OCI-LY7 (cell line): ENCODE data around the gene CDK15. TPM values are rescaled to one million over a fixed set of nuclear protein-coding genes. Genes with fewer than 3 reads are reported as not detected.

Experiments used
- BruUV-seq: library from RNA; stranded (reverse); fragments of 400-500 nt; replicated peaks from 2 replicates; lab custom pipeline; 2021; lab: Mats Ljungman, UMichigan
- CTCF ChIA-PET: fragments of 300-600 bp; sonication (Branson Sonifier 250); formaldehyde crosslinking; loops from one replicate; lab custom pipeline; 2022; ENCODE audit warnings: antibody characterized with exemption; ENCODE audit not compliant: unreplicated experiment; lab: Charles Lee
- POLR2A ChIA-PET: fragments of 300-600 bp; sonication (Branson Sonifier 250); formaldehyde crosslinking; loops from one replicate; lab custom pipeline; 2022; ENCODE audit warnings: antibody characterized with exemption; lab: Charles Lee
- DNase-seq: peaks from one replicate; pipeline ENCODE4 v3.0.0-alpha.2; 2015; ENCODE audit warnings: low spot score
- H2AFZ ChIP-seq: fragments of 200-600 bp; sonication (generic), shearing (Covaris generic); 2 replicates; pipeline ENCODE4 v1.6.1; 2014; ENCODE audit warnings: mild to moderate bottlenecking, antibody characterized with exemption, low read length, moderate library complexity
- H3K27ac ChIP-seq: fragments of 200-600 bp; sonication (generic); 2 replicates; pipeline ENCODE4 v1.5.1; 2014; ENCODE audit warnings: mixed run types, low read depth, mild to moderate bottlenecking, moderate library complexity, low read length, inconsistent platforms; ENCODE audit not compliant: poor library complexity, severe bottlenecking
- H3K36me3 ChIP-seq: fragments of 200-600 bp; sonication (generic); 2 replicates; pipeline ENCODE4 v1.6.1; 2014; ENCODE audit warnings: mild to moderate bottlenecking, antibody characterized with exemption, low read length, moderate library complexity, mixed read lengths; ENCODE audit not compliant: insufficient read depth
- H3K4me1 ChIP-seq: fragments of 200-600 bp; sonication (generic); 2 replicates; pipeline ENCODE4 v1.5.1; 2014; ENCODE audit warnings: mild to moderate bottlenecking, low read length; ENCODE audit not compliant: insufficient read depth, poor library complexity, severe bottlenecking
- H3K4me2 ChIP-seq: fragments of 200-600 bp; sonication (generic); 2 replicates; pipeline ENCODE4 v1.6.1; 2014; ENCODE audit warnings: mild to moderate bottlenecking, low read length
- H3K4me3 ChIP-seq: fragments of 200-600 bp; sonication (generic); 2 replicates; pipeline ENCODE4 v1.5.1; 2014; ENCODE audit warnings: mild to moderate bottlenecking, low read depth, low read length; ENCODE audit not compliant: poor library complexity, severe bottlenecking
- H3K79me2 ChIP-seq: fragments of 200-600 bp; sonication (generic); 2 replicates; pipeline ENCODE4 v1.6.1; 2016; ENCODE audit warnings: low read depth, mild to moderate bottlenecking, low read length, moderate library complexity, mixed read lengths; ENCODE audit not compliant: insufficient read depth
- H3K9me2 ChIP-seq: fragments of 200-600 bp; sonication (generic); 2 replicates; pipeline ENCODE4 v1.6.1; 2016; ENCODE audit warnings: mild to moderate bottlenecking, low read length, mixed read lengths; ENCODE audit not compliant: insufficient read depth
- H3K9me3 ChIP-seq: fragments of 200-600 bp; sonication (generic); 2 replicates; pipeline ENCODE4 v1.6.1; 2014; ENCODE audit warnings: mild to moderate bottlenecking, mixed run types, low read length, mixed read lengths
- H4K20me1 ChIP-seq: fragments of 200-600 bp; sonication (generic); 2 replicates; pipeline ENCODE4 v1.6.1; 2014; ENCODE audit warnings: mild to moderate bottlenecking, antibody characterized with exemption, low read length, moderate library complexity, mixed read lengths; ENCODE audit not compliant: insufficient read depth
- EZH2phosphoT487 ChIP-seq: fragments of 200-600 bp; sonication (generic); IDR thresholded peaks from 2 replicates; pipeline ENCODE4 v1.6.1; 2018; ENCODE audit warnings: low read depth, borderline replicate concordance, mild to moderate bottlenecking, mixed run types, antibody characterized with exemption, low read length, moderate library complexity, mixed read lengths
- intact Hi-C: fragments of 100-400 bp; cut with micrococcal nuclease; formaldehyde crosslinking; loops from one replicate; pipeline ENCODE4 v1.10.0; 2022; ENCODE audit not compliant: unreplicated experiment
- total RNA-seq, 2 experiments: library from RNA; depleted of rRNA in 1 of 2; stranded (reverse); fragments of >200 nt in 1 of 2; shearing (Covaris generic) in 1 of 2; gene quantifications; 2 replicates each; pipeline ENCODE4 v1.2.3, GENCODE V29; 2014 to 2022
- TF ChIP-seq, protein P1 (sequence below): fragments of 200-600 bp; sonication (generic); conservative IDR thresholded peaks from 2 replicates; pipeline ENCODE4 v1.5.1; 2014; ENCODE audit warnings: mild to moderate bottlenecking, antibody characterized with exemption, low read length, moderate library complexity, mixed read lengths

CDK15 gene
- total RNA-seq, 2 experiments from 2014 or later = not detected

DNA sequence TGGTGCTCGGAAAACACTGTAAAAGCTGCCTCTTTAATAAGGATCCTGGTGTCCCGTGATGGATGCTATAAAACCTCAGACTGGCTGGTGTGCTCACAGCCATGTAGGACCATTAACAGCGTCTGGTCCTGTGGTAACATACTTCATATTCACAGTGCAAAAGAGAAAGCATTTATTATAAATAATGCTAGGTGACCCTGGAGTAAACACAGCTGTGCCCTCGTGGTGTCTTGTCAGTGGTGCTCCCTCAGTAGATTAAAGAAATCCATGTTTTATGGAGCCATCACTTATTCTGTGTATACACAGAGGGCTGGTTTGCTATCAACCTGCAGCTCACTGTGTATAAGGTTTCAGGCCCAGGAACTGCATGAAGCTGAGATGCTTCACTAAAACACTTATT lies 106.9 kb downstream of the CDK15 start:
- no peak for TF ChIP-seq EZH2phosphoT487
- TF ChIP-seq, protein P1, sequence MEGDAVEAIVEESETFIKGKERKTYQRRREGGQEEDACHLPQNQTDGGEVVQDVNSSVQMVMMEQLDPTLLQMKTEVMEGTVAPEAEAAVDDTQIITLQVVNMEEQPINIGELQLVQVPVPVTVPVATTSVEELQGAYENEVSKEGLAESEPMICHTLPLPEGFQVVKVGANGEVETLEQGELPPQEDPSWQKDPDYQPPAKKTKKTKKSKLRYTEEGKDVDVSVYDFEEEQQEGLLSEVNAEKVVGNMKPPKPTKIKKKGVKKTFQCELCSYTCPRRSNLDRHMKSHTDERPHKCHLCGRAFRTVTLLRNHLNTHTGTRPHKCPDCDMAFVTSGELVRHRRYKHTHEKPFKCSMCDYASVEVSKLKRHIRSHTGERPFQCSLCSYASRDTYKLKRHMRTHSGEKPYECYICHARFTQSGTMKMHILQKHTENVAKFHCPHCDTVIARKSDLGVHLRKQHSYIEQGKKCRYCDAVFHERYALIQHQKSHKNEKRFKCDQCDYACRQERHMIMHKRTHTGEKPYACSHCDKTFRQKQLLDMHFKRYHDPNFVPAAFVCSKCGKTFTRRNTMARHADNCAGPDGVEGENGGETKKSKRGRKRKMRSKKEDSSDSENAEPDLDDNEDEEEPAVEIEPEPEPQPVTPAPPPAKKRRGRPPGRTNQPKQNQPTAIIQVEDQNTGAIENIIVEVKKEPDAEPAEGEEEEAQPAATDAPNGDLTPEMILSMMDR = no peak
- H3K4me2 ChIP-seq = no peak overlapping the region
- no peaks in the 10 kb centered on the region for H3K9me2 ChIP-seq
- H3K4me1 ChIP-seq = peaks cover 14% of the 10 kb centered on the region
- no peaks in the 10 kb centered on the region for H3K36me3 ChIP-seq
- no peak overlapping the region for H3K4me3 ChIP-seq
- H3K9me3 ChIP-seq = no peaks in the 10 kb centered on the region
- H2AFZ ChIP-seq = no peak overlapping the region
- BruUV-seq = no TSS peak
- no peak for DNase-seq
- intact Hi-C loops = no loop called here
- CTCF ChIA-PET = interaction anchor here (0.5 kb wide), 1 partner anchor 341 kb away, joined by 3 read pairs; no protein-coding TSS in a partner anchor
- H3K79me2 ChIP-seq = no peaks in the 10 kb centered on the region
- no peak overlapping the region for H3K27ac ChIP-seq
- POLR2A ChIA-PET = interaction anchor here (0.7 kb wide), 1 partner anchor 18 kb away, joined by 3 read pairs; no protein-coding TSS in a partner anchor
- H4K20me1 ChIP-seq = no peaks in the 10 kb centered on the region

DNA sequence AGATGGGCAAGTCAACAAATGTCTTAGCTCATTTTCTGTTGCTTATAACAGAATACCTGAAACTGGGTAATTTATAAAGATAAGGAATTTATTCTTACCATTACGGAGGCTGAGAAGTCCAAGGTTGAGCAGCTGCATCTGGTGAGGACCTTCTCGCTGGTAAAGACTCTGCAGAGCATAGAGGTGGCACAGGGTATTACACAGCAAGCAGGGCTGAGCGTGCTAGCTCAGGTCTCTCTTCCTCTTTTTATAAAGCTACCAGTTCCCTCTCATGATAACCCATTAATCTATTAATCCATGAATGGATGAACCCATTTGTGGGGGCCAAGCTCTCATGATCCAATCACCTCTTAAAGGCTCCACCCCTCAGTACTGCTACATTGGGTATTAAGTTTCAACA lies 109.1 kb downstream of the CDK15 start:
- Histone ChIP-seq H3K27ac (no peak overlapping the region), H3K9me3 (no peaks in the 10 kb centered on the region), H3K4me3 (no peak overlapping the region), H3K9me2 (no peaks in the 10 kb centered on the region), H3K36me3 (no peaks in the 10 kb centered on the region), H3K4me1 (peaks cover under 1% of the 10 kb centered on the region), H3K79me2 (no peaks in the 10 kb centered on the region), H3K4me2 (no peak overlapping the region), H4K20me1 (no peaks in the 10 kb centered on the region), H2AFZ (no peak overlapping the region)
- ChIA-PET POLR2A (interaction anchor here (0.5 kb wide), 1 partner anchor 228 kb away, joined by 4 read pairs; no protein-coding TSS in a partner anchor), CTCF (interaction anchor here (0.5 kb wide), 1 partner anchor 264 kb away, joined by 3 read pairs; no protein-coding TSS in a partner anchor)
- intact Hi-C loops = no loop called here
- peak; percentile 24 for DNase-seq
- BruUV-seq = no TSS peak
- no peak for TF ChIP-seq EZH2phosphoT487
- TF ChIP-seq, protein P1 = peak; percentile 24; the same call in 1 of the 2 replicates

DNA sequence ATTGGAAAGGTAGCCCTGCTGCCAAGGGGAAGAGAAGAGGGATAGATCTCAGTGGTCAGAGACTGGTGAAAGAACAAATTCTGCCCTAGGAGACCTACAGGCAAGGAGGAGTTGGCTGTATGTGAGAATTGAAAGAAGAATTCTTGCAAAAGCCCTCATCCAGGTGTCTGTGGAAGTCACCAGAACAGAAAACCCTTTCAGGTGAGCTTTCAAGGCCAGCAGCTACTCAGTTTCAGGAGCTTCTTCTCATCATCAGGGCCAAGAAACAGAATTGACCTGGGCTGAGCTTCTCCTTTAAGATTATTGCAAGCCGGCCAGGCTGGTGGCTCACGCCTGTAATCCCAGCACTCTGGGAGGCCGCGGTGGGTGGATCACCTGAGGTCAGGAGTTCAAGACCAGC lies 110.2 kb downstream of the CDK15 start:
- no peaks in the 10 kb centered on the region for H4K20me1 ChIP-seq
- no peak overlapping the region for H3K4me2 ChIP-seq
- no peaks in the 10 kb centered on the region for H3K9me2 ChIP-seq
- H3K9me3 ChIP-seq = no peaks in the 10 kb centered on the region
- no peak overlapping the region for H2AFZ ChIP-seq
- BruUV-seq = no TSS peak
- POLR2A ChIA-PET = no interaction called here
- DNase-seq = no peak
- no peak overlapping the region for H3K4me3 ChIP-seq
- no peaks in the 10 kb centered on the region for H3K36me3 ChIP-seq
- no peak overlapping the region for H3K27ac ChIP-seq
- H3K79me2 ChIP-seq = no peaks in the 10 kb centered on the region
- no peaks in the 10 kb centered on the region for H3K4me1 ChIP-seq
- CTCF ChIA-PET = no interaction called here
- intact Hi-C loops = no loop called here
- TF ChIP-seq, protein P1 = no peak
- TF ChIP-seq EZH2phosphoT487 = no peak
